K562 (cell line): ENCODE measurements around the gene ATXN1. TPM values are rescaled to one million over a fixed set of nuclear protein-coding genes. Genes with fewer than 3 reads are reported as not detected.
A peak's percentile ranks its signal among the peaks of the same experiment; 100 is the strongest.

Source experiments
- CCAR2 ChIP-seq: fragments of 200-400 bp; formaldehyde crosslinking; IDR thresholded peaks from 2 replicates; pipeline ENCODE4 v1.6.1; 2017; ENCODE audit warnings: mild to moderate bottlenecking, low read depth, low read length
- COPS2 ChIP-seq: fragments of 450-650 bp; conservative IDR thresholded peaks from 2 replicates; pipeline ENCODE4 v1.6.1; 2016; ENCODE audit warnings: mild to moderate bottlenecking, moderate library complexity
- DIDO1 ChIP-seq: fragments of 450-650 bp; IDR thresholded peaks from 2 replicates; pipeline ENCODE4 v1.6.1; 2016; ENCODE audit warnings: low read depth, missing biosample characterization, missing genetic modification characterization
- E2F5 ChIP-seq: sonication (generic); formaldehyde crosslinking; IDR thresholded peaks from 2 replicates; pipeline ENCODE4 v1.8.0; 2022; ENCODE audit warnings: mild to moderate bottlenecking, missing genetic modification reagents
- ESRRA ChIP-seq: fragments of 450-650 bp; IDR thresholded peaks from 2 replicates; pipeline ENCODE4 v1.6.1; 2014; ENCODE audit warnings: low read depth, mild to moderate bottlenecking, moderate library complexity, borderline replicate concordance
- KAT7 ChIP-seq: sonication (generic); formaldehyde crosslinking; IDR thresholded peaks from 2 replicates; pipeline ENCODE4 v1.8.0; 2022; ENCODE audit warnings: missing genetic modification reagents, mild to moderate bottlenecking, borderline replicate concordance
- KLF1 ChIP-seq: fragments of 450-650 bp; IDR thresholded peaks from 2 replicates; pipeline ENCODE4 v1.6.1; 2016; ENCODE audit warnings: missing genetic modification characterization, missing compliant biosample characterization
- MIER1 ChIP-seq: fragments of 450-650 bp; IDR thresholded peaks from 2 replicates; pipeline ENCODE4 v1.6.1; 2016; ENCODE audit warnings: antibody characterized with exemption, mild to moderate bottlenecking, low read depth
- MYBL2 ChIP-seq, 2 experiments: fragments of 450-650 bp in 1 of 2; sonication (generic) in 1 of 2; formaldehyde crosslinking in 1 of 2; IDR thresholded peaks; 2 replicates each; pipeline versions ENCODE4 v1.6.1 to v1.8.1; 2017 to 2022; ENCODE audit warnings: borderline replicate concordance in 1 of 2, inconsistent platforms in 1 of 2, low read depth in 1 of 2, mild to moderate bottlenecking in 1 of 2, missing genetic modification reagents in 1 of 2, moderate library complexity in 1 of 2
- NUFIP1 ChIP-seq: fragments of 450-650 bp; IDR thresholded peaks from 2 replicates; pipeline ENCODE4 v1.6.1; 2018; ENCODE audit not compliant: partially characterized antibody
- PHB2 ChIP-seq: fragments of 450-650 bp; IDR thresholded peaks from 2 replicates; pipeline ENCODE4 v1.6.1; 2017; ENCODE audit warnings: low read depth
- POLR2AphosphoS5 ChIP-seq: IDR thresholded peaks from 2 replicates; pipeline ENCODE4 v1.6.1; 2011; ENCODE audit warnings: mild to moderate bottlenecking, low read depth, low read length, moderate library complexity; ENCODE audit not compliant: control insufficient read depth, insufficient read depth
- PTTG1 ChIP-seq: fragments of 450-650 bp; IDR thresholded peaks from 2 replicates; pipeline ENCODE4 v1.6.1; 2016; ENCODE audit warnings: low read depth, mild to moderate bottlenecking, missing genetic modification characterization, missing compliant biosample characterization
- RBM34 ChIP-seq: fragments of 200-400 bp; formaldehyde crosslinking; IDR thresholded peaks from 2 replicates; pipeline ENCODE4 v1.6.1; 2018; ENCODE audit warnings: low read length, borderline replicate concordance; ENCODE audit not compliant: insufficient read depth
- TBL1XR1 ChIP-seq, 2 experiments: IDR thresholded peaks; 2 replicates each; pipeline ENCODE4 v1.6.1; 2012; ENCODE audit warnings: improper control_type of control experiment in 2 of 2, low read length in 2 of 2, mild to moderate bottlenecking in 1 of 2
- TCF15 ChIP-seq: fragments of 250-450 bp; sonication (Bioruptor Pico); IDR thresholded peaks from 2 replicates; pipeline ENCODE4 v1.8.0; 2022; ENCODE audit warnings: moderate library complexity, mild to moderate bottlenecking, inconsistent platforms
- YY1 ChIP-seq, 3 experiments: IDR thresholded peaks; 2 replicates each; pipeline ENCODE4 v1.6.1; 2011; ENCODE audit warnings: low read length in 2 of 3, mild to moderate bottlenecking in 2 of 3, moderate library complexity in 2 of 3, borderline replicate concordance in 1 of 3, control low read depth in 1 of 3, low read depth in 1 of 3; ENCODE audit not compliant: insufficient read depth in 3 of 3, insufficient replicate concordance in 2 of 3, control insufficient read depth in 1 of 3, insufficient read length in 1 of 3; ENCODE audit errors: extremely low read depth in 1 of 3
- ZBED1 ChIP-seq: IDR thresholded peaks from 2 replicates; pipeline ENCODE4 v1.6.1; 2014
- ZNF124 ChIP-seq: sonication (generic); formaldehyde crosslinking; IDR thresholded peaks from 2 replicates; pipeline ENCODE4 v1.8.1; 2022; ENCODE audit warnings: missing genetic modification reagents
- ZNF512 ChIP-seq: IDR thresholded peaks from 2 replicates; pipeline ENCODE4 v1.6.1; 2016; ENCODE audit warnings: missing genetic modification characterization, missing compliant biosample characterization
- ZNF583 ChIP-seq: fragments of 250-450 bp; sonication (Bioruptor Pico); IDR thresholded peaks from 2 replicates; pipeline ENCODE4 v1.4.0; 2020
- ZSCAN29 ChIP-seq: fragments of 450-650 bp; IDR thresholded peaks from 2 replicates; pipeline ENCODE4 v1.6.1; 2017
- polyA plus RNA-seq, 8 experiments: library from polyadenylated mRNA; depleted of rRNA in 4 of 8; stranded (reverse) in 5 of 8; unstranded in 3 of 8; fragments of >200 nt; fragmentation: Nextera tagmentation in 2 of 8; fragmentation: Illumina TruSeq in 1 of 8; extraction: Ambion mirVana in 2 of 8; extraction: Trizol in 1 of 8; gene quantifications; 2 replicates each; pipeline versions ENCODE4 v1.2.1 to v1.2.3, GENCODE V29; 2011 to 2014; ENCODE audit warnings: inconsistent platforms in 1 of 8, missing spikeins in 1 of 8
- total RNA-seq, 7 experiments: library from RNA; depleted of rRNA in 6 of 7; stranded (reverse); fragments of >200 nt in 6 of 7; fragmentation: Illumina TruSeq in 2 of 7; extraction: Trizol in 2 of 7; gene quantifications; 2 replicates each; pipeline versions ENCODE4 v1.2.1 to v1.2.3, GENCODE V29; 2011 to 2021; ENCODE audit warnings: low replicate concordance in 1 of 7
- TF ChIP-seq, protein P1 (sequence below): fragments of 250-450 bp; sonication (Bioruptor Pico); IDR thresholded peaks from 2 replicates; pipeline ENCODE4 v1.5.0; 2020; ENCODE audit warnings: mild to moderate bottlenecking, borderline replicate concordance

The ATXN1 gene
- total and polyA plus RNA-seq, 9 of the 15 experiments (the other 6 are each of a cell fraction or from before 2014, with no cell fraction given): under 0.01 to 1.2 (median 0.58) TPM

- TF ChIP-seq, protein P1, sequence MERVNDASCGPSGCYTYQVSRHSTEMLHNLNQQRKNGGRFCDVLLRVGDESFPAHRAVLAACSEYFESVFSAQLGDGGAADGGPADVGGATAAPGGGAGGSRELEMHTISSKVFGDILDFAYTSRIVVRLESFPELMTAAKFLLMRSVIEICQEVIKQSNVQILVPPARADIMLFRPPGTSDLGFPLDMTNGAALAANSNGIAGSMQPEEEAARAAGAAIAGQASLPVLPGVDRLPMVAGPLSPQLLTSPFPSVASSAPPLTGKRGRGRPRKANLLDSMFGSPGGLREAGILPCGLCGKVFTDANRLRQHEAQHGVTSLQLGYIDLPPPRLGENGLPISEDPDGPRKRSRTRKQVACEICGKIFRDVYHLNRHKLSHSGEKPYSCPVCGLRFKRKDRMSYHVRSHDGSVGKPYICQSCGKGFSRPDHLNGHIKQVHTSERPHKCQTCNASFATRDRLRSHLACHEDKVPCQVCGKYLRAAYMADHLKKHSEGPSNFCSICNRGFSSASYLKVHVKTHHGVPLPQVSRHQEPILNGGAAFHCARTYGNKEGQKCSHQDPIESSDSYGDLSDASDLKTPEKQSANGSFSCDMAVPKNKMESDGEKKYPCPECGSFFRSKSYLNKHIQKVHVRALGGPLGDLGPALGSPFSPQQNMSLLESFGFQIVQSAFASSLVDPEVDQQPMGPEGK (CRISPR knock-in tag): no peak
- TF ChIP-seq ZNF583 (no peak), PTTG1 (tag) (no peak), YY1 (IDR thresholded peaks at IDR 0.05; ENCODE audit: borderline replicate concordance in 1 of 3, control insufficient read depth in 1 of 3, extremely low read depth in 1 of 3, insufficient read depth in 3 of 3, insufficient read length in 1 of 3, insufficient replicate concordance in 2 of 3, low read depth in 1 of 3, low read length in 2 of 3) (peak in 1 of 3 experiments; percentile 10), MYBL2 (IDR thresholded peaks at IDR 0.05; ENCODE audit: low read depth) (no peak), MYBL2 (CRISPR knock-in tag; IDR thresholded peaks at IDR 0.05; ENCODE audit: borderline replicate concordance) (no peak), KLF1 (no peak), ZSCAN29 (no peak), E2F5 (CRISPR knock-in tag) (no peak), ZBED1 (no peak; the same call in 1 of the 2 replicates), PHB2 (no peak), ESRRA (0 out of 2 replicates have a peak, but pooled peaks have one; percentile 43), RBM34 (no peak), CCAR2 (no peak), KAT7 (CRISPR knock-in tag) (no peak), MIER1 (no peak), ZNF124 (CRISPR knock-in tag) (no peak), TCF15 (CRISPR knock-in tag) (no peak), DIDO1 (no peak), POLR2AphosphoS5 (peak; percentile 39; the same call in 1 of the 2 replicates), TBL1XR1 (IDR thresholded peaks at IDR 0.05; ENCODE audit: low read length in 2 of 2) (no peak), COPS2 (no peak), NUFIP1 (no peak), ZNF512 (tag) (no peak)
These were observed 483.9 kb downstream of the ATXN1 start (continued) for GRCh38 chr6:16277101-16277981.
